Forelimb muscle (tissue), 1 donor: ENCODE data around the gene HYDIN. TPM values are rescaled to one million over a fixed set of nuclear protein-coding genes. Genes with fewer than 3 reads are reported as not detected.
"Not testable (repeated sequence)": the region's sequence is repeated elsewhere in the genome, so short reads cannot be mapped to it uniquely, and the experiment has no call there.

ENCODE experiments used
- DNase-seq: peaks from one replicate; pipeline ENCODE4 v3.0.0-alpha.2; 2013; ENCODE audit warnings: low read depth
- polyA plus RNA-seq: library from polyadenylated mRNA; unstranded; fragments of 120-200 nt; gene quantifications from one replicate; pipeline ENCODE4 v1.2.1, GENCODE V29; 2013; ENCODE audit not compliant: insufficient read length

The HYDIN gene
- polyA plus RNA-seq, 1 donor = 2.8 TPM

DNA sequence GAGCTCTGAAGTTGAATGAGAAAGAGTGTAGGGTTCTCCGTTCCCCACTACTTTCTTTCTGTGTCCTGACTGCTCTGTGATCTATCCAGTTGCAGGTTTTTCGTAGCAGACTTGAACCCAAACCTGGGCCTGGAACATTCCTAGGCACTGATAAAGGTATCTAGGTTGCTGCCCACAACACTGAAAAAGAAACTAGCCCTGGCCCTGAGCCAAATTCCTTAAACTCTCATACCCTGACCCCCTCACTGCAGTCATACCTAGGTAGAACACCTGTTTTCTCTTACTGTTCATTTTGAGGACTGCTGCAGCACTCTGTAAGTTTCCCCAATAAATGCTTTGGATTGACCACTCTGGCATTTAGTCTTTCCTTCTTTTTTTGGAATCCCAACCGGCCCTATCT lies 5.4 kb downstream of the HYDIN start:
- no peak for DNase-seq

DNA sequence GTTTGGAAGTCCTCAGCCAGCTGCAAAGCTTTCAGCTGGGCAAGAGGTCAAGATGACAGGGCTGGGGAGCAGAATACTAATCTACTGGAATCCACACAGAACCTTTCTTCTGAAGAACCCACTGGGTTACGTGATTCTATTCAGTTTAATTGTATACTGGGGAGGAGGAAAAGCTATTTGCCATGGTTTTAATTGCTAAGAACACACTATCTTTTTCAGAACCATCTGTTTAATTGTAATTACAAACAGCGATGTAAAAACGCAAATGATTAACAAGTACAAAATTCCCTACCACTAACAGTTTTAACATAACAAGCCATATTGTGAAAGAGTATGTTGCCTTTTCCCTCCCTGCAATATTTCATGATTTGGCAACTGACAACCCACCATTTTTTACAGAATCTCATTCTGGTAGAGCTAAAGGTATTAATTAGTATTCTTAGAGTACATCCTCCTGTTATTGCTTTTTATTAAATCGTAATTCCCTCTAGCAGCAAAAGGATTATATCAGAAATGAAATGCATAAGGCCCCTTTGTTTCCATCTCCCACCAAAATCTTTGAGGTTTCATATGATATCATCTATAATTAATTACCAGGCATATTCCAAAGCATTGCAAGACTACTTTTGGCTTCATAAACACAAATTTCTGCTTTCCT lies 12.1 kb downstream of the HYDIN start:
- no peak for DNase-seq

DNA sequence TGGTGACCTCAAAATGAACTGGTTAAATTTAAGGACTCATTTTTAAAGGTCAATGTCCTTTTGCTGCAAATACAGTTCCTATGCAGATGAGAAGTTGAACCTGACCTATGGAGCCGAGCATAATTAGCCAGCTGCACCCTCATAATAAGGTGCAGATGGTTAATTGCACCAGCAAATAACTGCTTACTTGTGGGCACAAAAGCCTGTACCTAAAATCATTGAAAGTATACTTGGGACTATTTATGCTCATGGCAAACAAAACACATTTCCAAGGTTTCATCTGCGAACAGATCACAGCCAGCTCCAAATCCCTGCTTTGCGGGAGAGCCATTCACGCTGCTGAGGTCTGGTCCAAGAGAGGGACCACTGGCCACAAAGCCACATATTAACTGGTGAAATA lies 13.0 kb downstream of the HYDIN start:
- DNase-seq = no peak

DNA sequence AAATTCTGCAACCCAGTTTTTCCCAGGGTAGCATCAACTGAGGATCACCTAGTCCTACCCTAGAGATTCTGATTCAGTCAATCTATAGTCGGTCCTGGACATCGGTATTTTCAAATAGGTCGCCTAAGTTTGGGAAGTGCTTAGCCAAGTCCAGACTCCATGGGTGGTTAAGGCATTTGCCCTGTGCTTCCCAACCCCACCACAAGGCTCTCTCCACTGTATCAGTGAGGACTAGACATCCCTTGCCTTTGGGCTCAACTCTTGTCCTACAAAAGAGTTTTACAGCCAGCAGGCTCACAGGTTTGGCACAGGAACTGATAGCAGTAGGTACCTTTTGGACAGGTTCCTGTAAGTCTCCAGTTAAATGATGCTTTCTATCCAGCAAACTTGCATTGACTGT lies 13.8 kb downstream of the HYDIN start:
- DNase-seq = no peak

DNA sequence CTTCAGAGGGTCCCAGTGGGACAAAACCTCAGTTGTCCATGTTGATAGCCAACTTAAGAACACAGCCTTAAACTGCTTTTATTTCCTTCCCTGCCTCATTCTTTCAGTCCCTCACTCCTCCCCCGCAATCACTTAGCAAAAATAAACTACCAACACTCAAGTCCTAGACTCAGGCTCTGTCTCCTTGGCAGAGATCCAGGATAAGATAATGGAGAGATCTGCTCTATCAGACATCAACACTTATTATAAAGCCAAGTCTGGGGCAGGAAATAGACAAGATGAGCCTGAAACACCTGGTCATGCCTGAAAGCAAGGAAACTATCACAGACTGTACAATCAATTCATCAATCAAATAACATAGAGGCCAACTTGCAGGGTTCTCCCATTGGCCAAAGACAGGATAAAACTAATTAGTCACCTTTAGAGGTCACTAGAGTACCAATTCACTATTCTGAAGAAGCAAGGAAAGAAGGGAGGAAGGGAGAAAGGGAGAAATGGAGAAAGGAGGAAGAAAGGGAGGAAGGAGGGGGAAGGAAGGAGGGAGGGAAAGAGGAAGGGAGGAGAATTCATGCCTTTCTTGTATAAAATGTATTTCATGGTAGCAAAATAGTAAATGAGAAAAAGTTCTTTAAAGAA lies 15.7 kb downstream of the HYDIN start:
- no peak for DNase-seq

DNA sequence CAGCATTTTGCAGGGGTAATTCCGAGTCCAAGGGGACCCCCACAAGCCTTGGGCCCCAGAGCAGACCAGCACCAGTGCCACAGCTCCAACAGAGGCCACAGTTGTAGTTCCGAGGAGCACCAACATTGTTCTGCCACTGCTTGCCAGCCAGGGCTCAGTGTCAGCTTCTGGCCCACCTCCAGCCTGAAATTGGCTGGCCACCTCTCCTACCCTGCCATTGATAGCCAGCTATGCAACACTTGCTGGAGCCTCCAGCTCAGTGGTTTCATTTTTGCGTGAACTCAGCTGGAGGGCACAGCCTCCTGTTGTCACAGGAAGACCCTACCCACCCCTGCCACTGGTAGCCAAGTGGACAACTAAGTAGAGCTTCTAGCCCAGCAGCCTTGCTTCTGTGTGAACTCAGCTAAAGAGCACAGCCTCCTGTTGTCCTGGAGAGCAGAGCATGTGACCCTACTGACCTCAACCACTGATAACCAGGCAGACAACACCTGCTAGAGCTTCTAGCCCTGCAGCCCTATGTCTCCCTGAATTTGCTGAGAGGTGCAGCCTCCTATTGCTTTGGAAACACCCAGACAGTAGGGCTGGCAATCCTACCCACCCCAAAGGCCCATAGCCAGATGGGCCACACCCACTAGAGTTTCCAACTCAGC lies 24.9 kb downstream of the HYDIN start:
- DNase-seq = no peak

DNA sequence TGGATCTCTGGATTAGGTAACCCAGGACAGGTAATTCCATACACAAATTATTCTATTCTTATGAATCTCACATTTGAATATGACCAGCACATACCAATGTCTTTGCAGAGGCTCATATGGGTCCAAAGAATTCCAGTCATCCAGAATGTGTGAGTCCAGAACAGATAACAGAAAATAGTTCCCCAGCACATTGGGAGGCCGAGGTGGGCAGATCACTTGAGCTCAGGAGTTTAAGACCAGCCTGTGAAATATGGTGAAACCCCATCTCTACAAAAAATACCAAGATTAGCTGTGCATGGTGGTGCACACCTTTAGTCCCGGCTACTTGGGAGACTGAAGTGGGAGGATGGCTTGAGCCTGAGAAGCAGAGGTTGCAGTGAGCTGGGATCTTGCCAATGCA lies 26.9 kb downstream of the HYDIN start:
- no peak for DNase-seq

DNA sequence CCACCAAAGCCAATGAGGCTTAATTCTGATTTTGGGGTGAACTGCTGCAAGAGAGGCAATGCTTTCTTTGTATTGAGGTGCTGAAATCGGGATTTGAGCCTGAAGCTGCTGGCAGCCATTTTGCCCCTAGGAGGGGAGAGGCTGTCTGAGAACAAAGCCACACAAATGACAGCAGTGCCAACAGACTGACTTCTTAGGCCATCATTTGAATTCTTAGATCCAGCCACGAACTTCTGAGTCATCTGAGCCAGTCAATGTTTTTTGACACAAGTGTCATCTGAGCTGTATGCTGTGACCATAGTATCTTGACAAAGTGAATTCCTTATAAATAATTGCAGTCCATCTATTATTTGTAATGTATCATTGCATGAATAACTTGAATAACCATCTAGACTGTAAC lies 29.0 kb downstream of the HYDIN start:
- no peak for DNase-seq

DNA sequence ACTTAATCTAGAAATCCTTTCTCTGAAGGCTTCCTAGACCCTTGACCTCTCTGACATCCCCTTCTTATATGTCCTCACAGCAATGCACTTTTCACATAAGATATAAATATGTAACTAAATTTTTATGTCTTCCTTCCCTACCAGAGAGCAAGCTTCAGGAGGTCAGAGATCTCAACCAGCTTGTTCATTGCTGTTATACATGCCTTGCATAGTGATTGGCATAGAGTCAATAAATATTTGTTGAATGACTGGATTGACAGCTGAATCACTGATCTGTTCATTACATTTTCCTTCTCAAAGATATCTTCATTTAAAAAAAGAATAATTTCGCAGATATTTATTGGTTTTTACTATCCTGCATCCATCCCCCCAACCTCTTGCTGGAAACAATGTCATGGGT lies 29.5 kb downstream of the HYDIN start:
- DNase-seq = no peak

DNA sequence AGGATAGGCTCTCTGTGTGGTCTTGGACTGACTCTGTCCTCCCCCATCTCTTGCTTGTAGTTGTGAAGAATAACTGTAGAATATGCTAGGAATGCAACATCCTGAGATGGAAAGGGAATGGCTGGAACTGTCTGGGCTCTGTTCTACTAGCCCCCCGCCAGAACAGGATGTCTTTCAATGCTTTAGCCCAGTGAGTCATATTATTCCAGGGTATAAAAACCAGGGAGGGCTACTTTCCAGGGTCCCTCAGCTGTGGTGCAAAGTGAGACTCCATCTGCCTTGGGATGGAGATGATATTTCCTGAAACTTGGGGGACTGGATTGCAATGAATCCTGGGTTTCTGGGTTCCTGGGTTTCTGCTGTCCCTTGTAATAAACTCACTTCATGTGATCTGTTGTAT lies 32.1 kb downstream of the HYDIN start:
- DNase-seq = no peak

DNA sequence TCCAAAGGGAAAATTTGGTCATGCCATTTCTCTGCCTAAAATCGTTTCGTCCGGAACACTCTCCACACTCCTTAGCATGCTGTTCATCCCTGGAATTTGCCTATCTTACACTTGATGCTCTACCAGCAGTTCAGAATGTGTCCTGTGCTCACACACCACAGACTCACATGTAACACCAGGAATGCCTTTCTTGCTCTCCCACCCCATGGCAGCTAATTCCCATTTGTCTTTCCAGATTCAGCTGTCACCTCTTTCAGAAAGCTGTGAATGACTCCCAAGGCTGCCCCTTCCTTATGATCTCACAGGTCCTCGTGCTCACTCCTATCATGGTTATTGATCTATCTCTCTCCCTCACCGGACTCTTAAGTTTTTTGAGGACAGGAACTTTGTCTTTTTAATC lies 38.1 kb downstream of the HYDIN start:
- DNase-seq = no peak

DNA sequence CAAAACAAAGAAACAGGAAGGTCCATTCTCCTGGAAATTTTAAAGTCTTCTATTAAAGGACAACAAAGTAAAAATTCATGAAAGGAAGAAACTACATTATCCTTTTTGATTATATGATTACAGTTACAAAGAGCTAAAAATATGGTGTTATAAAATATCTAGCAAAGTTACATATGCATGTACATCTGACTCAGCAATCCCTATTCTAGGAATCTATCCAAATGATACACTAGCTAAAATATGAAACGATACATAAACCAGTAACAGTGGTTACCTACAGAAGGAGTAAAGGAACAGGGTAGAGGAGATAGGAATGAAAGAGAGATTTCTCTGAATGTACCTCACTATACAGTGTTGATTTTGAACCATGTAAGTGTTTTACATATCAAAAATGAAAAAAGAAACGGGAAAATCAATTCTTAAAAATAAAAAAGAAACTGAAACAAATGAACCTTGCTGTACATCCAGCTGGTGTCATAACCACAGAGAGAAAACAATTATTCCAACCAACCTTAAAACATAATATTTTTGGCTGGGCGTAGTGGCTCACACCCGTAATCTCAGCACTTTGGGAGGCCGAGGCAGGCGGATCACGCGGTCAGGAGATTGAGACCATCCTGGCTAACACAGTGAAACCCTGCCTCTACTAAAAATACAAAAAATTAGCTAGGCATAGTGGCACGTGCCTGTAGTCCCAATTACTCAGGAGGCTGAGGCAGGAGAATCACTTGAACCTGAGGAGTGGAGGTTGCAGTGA lies 41.4 kb downstream of the HYDIN start:
- no peak for DNase-seq

DNA sequence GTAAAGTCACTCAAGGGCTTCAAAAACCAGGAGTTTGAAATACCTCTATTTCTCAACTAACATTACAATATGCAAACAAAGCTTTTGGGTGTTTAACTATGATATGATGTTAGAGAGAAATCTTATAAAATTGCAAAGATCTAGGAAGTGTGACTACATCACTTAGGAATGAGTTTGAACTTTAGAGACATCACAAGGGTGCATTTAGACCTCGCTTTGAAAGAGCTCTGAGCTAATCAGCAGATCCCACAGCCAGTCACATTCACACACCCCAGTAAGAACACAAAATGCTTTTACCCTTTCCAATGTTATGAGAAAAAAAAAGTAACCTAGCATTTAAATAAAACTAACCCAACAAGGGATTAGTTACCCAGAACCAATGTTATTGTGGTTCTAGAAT lies 45.2 kb downstream of the HYDIN start:
- no peak for DNase-seq

DNA sequence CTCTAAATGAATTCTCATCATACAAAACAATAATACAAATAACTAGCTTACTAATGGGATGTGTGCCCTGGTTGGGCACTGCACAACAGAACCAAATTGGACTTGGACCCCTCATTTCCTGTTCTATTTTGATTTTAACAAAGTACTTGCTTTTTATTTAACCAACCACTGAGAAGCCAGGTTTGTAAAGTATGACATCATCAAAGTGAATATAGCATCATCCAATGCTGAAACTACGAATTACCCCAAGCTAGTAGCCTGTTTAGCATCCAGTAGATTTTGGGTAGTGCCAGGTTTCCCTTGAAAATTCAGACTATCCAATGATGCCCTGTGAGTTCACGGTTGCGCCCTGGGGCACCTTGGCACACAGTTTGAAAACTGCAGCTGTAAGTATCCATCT lies 51.0 kb downstream of the HYDIN start:
- DNase-seq = no peak

DNA sequence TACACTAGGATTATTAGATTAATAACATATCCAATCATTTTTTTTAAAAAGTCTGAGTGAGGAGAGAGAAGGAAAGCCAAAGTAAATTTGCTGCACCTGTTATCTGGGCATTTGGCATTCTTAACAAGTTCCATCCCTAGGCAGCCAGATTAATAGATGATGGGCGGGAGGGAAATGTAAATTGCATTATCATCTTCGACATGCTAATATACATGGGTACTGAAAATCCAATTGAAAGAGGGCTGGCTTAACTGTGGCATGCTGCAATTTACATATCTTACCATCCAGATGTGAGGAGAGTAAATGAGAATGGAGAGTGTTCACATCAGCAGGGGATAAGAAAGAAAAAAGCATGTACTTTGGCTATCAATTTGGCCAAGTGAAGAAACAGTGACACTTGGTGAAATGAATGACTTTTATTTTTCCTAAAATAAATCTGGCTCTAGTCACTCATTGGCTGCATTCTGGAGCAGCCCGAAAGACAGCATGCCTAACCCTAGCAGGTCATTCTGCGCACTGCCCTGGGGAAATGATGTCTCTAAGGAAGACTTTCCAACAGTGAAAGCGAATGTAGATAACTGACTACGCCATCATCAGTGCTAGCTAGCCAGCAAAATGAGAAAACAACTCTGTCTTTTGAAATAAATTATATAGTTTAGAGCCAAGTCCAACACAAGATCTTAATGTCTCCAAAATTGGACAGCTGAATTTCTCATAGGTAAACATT lies 57.9 kb downstream of the HYDIN start:
- no peak for DNase-seq

DNA sequence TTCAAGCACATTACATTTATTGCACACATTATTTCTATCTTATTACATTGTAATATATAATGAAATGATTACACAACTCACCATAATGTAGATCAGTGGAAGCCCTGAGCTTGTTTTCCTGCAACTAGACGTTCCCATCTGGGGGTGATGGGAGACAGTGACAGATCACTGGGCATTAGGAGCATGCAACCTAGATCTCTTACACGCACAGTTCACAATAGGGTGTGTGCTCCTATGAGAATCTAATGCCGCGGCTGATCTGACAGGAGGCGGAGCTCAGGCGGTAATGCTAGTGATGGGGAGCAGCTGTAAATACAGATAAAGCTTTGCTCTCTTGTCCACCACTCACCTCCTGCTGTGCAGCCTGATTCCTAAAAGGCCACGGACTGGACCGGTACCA lies 69.5 kb downstream of the HYDIN start:
- DNase-seq = not testable (repeated sequence)

DNA sequence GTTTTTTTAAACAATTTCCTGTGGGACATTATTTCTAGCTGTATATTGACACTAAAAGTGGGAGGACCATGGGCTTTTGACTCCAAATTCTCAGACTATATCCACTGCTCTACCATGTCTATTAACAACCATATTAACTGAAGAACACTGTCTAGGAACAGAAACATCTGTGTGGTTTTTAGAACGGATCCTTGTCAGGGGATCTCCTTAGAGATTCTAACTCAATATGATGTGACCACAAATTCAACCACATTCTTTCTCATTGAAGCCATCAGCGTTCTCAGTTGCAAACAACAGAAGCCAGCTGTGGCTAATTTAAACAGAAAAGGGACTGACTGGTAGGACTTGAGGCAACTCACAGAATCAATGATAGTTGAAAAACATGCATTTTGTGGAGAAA lies 73.2 kb downstream of the HYDIN start:
- not testable (repeated sequence) for DNase-seq

DNA sequence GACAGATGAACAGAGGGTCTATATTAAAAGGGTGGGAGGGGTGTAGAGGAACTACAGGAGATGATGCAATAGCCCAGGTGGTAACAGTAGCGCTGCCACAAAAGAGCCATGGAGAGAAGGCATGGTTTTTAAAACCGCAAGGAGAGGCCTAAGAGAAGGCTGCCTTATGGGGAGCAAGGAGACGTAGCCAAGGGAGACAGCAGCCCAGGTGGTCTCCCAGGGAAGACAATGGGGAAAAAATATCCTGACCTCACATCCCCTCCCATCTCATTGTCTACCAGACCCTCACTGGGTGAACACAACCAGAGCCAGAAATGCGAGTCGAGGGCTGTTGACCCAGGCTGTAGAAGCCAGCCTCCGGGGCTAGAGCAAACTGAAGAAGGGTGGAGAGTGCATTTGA lies 77.2 kb downstream of the HYDIN start:
- DNase-seq = not testable (repeated sequence)

DNA sequence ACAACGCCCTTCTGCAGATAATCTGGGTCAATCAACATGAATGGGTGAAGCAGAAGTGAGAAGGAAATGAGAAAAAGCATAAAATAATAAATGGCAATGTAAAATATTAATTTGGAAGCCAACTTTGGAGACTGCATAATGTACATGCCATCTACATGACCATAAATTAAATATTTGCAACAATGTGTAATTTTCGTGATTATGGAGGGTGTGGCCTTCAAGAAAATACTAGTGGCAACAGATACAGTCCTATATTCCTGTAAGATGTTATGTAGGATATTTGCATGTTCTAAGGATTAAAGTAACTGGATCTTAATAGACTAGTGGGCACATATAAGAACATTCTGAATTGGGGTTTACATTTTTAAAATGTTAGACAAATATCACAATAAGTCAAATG lies 78.9 kb downstream of the HYDIN start:
- DNase-seq = not testable (repeated sequence)

DNA sequence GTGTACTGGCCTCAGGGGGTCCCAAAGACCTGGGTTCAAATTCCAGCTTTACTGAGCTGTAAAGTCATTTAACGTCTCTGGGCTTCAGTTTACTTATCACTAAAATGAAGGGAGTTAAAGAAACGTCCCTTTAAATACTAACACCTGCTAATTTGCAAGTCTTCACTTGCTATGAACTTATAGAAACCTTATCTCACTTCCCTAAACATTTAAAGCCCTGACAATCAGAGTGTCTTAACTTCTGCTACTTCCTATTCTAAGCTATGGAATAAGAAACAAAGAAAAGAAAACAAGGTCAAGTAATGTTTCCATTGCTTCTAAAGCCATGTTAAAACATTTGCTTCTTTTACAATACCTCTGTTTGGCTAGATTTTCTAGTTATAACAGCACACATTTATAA lies 87.3 kb downstream of the HYDIN start:
- DNase-seq = not testable (repeated sequence)

DNA sequence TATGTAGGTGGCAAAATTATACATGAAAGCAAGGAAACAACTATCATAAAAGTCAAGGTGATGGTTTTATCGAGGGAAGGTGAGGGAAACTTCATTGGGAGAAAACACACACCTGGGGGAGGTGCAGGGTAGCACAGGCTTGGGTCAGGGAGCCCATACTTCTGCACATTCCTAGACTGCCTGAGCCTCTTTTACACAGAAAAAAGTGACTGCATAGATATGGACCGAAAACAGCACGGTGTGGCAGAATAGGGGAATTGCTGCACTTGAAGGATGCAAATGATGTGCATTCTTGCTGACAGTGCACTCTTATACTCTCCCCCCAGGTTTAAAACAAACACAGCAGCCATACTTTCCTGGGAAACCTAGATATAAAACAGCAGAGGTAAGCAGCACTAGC lies 120.0 kb downstream of the HYDIN start:
- DNase-seq = not testable (repeated sequence)

DNA sequence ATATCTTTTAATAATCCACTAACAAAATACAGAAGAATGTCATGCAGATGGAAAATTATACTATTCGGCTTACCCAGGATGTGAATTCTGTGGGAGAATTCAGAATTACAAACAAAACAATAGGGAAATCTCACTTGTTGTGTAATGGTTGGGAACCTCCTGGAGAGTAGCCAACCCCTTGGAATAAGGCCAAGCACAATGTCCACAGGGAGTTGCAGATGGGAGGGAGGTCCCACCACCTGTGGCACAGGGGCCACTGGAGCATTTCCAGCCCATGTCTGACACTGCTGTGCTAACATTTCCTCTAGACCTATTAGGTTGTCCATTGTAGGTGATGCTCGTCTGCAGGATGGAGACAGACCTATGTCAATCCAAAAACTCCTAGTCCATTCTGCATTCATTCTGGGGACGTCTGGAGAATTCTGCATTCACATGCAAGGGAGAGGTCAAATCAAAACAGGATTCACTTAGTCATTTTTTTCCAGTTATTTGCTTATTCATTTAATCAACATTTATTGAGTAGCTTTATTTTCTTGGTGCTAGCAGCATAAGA lies 120.8 kb downstream of the HYDIN start:
- DNase-seq = not testable (repeated sequence)
